NCI-H1694 treated with DMSO at 0.1 percent for 48 hours (cell line): Measurements from ENCODE around the gene ISCU.

ENCODE experiments used
- DNase-seq: peaks from one replicate; lab custom pipeline; 2025; lab: John Stamatoyannopoulos, UW

The ISCU gene

DNA sequence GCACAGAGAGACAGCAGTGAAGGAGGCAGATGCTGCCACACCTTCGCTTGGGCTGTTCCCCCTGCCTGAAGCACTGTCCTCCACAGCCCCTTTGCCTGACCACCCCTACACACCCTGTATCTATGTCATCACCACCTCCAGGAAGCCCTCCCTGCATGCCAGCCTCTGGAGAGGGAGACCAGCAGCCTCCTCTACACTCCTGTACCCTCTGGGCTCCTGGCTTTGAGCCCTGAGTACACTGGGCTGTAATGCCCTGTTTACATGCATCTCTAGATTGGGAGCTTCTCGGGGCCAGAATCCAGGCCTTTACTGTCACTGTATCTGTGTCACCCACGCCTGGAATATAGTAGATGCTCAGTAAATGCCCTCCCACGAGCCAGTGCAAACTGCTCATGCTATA lies 41.3 kb downstream of the ISCU start:
- no peak for DNase-seq

DNA sequence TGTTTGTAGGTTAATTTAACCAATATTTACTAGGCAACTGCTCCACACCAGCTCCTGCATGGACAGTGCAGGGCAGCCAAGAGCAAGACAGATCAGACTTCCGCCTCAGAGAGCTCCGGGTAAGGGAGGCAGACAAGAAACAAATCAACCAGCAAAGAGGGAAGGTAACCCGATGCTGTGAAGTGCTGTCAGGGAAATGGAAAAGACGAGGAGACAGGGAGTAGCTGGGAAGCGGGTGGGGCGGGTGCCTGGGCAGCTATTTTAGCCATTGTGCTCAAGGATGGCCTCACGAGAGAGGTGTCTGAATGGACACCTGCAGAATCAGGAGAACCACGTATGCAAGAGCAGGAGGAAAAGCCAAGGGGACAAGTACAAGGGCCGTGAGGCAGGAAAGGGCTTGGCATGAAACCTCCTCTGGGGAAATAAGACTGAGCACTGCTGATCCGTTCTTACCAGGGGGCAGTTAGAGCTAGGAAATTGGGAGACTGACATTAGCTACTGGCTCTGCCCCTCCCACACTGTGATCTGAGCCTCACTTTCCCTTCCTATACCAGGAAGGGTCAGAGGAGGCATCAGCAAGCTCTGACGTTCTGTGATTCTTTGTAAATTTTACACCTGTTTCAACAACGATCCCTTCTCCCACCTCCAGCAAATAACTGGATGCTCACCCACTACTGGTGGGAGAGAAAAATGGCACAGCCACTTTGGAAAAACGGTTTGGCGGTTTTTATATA lies 42.0 kb downstream of the ISCU start:
- no peak for DNase-seq

DNA sequence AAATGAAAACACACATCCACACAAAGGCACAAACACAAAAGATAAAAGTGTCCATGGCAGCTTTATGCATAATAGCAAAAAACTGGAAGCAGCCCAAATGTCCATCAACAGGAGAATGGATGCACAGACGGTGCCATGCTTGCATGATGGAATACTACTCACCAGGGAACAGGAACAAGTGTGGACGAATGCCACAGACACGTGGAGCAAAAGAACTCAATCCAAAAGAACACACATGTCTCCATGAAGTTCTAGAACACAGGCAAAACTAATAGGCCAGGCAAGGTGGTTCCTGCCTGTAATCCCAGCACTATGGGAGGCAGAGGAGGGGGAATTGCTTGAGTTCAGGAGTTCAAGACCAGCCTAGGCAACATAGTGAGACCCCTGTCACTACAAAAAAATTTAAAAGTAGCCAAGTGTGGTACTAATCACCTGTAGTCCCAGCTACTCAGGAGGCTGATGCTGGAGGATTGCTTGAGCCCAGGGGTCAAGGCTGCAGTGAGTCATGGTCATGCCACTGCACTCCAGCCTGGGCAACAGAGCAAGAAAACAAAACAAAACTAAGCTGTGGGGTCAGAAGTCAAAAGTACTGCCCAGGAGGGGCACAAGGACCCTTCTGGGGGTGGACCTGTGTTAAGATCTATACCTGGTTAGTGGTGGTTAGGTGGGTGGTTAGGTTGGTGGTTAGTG lies 42.7 kb downstream of the ISCU start:
- no peak for DNase-seq

DNA sequence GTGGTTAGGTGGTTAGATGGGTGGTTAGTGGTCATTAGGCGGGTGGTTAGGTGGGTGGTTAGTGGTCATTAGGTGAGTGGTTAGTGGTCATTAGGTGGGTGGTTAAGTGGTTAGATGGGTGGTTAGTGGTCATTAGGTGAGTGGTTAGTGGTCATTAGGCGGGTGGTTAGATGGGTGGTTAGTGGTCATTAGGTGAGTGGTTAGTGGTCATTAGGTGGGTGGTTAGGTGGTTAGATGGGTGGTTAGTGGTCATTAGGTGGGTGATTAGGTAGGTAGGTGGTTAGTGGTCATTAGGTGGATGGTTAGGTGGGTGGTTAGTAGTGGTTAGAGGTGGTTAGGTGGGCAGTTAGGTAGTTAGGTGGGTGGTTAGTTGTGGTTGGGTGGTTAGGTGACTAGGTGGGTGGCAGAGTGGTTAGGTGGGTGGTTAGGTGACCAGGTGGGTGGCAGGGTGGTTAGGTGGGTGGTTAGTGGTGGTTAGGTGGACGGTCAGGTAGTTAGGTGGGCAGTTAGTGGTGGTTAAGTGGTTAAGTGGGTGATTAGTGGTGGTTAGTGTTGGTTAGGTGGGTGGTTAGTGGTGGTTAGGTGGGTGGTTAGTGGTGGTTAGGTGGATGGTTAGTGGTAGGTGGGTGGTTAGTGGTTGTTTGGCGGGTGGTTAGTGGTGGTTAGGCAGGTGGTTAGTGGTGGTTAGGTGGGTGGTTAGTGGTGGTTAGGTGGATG lies 43.5 kb downstream of the ISCU start:
- DNase-seq: no peak

DNA sequence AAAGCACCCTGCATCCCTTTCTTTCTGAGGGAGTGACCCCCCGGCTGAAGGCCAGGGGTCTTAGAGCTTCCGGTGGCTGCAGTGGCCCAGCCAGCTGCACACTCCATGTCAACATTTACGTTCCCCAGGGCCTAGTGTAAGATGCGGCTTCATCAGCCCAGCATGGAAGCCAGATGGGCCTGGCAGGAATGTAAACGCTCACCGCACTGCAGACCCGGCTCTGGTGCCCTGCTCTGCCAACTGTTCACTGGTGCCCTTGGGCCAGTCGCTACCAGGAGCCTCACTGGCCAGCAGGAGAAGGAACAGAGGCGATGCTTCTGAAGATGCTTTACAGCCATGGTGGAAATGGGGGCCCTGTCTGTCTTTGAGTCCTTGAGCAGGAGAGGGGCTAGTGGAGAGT lies 44.1 kb downstream of the ISCU start:
- no peak for DNase-seq

DNA sequence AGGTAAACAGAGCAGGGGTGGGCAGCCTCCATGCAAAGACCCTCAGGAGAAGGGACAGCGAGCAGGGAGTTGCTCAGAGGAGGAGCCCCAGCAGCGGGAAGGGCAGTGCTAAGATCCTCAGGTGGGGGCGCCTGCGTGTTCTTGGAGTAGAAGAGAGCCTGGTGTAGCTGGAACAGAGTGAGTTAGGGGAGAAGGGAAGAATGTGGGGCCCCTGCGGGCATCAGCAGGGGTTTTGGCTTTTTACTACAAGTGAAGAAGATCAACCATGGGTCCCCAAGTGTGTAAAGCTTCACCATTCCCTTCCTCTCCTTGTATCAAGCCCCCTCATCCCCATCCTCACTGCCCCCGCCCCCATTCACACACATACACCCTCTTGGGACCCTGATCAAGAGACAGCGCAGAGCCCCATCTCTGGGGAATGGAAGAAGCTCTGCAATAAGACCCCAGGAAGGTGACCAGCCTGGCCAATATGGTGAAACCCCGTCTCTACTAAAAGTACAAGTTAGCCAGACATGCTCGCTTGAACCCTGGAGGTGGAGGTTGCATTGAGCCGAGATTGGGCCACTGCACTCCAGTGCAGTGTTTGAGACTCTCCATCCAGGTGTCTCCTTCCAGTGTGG lies 45.7 kb downstream of the ISCU start:
- DNase-seq: no peak

DNA sequence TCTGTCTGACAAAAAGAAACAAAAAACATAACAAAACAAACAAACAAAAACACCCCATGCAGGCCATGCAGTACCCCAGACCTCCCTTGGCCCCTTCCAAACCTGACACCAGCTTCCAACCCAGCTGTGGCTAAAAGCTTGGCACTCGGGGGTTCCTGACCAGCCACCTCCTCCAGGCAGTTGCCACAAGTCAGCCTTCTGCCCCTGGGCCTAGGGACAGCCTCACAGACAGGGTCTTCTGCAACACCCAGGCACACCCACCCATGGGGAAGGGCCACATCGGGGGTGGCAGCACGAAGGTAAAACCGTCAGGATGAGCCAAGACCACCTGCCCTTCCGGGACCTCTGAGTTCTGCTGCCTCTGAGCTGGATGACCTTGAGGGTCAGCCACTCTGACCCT lies 46.2 kb downstream of the ISCU start:
- no peak for DNase-seq

DNA sequence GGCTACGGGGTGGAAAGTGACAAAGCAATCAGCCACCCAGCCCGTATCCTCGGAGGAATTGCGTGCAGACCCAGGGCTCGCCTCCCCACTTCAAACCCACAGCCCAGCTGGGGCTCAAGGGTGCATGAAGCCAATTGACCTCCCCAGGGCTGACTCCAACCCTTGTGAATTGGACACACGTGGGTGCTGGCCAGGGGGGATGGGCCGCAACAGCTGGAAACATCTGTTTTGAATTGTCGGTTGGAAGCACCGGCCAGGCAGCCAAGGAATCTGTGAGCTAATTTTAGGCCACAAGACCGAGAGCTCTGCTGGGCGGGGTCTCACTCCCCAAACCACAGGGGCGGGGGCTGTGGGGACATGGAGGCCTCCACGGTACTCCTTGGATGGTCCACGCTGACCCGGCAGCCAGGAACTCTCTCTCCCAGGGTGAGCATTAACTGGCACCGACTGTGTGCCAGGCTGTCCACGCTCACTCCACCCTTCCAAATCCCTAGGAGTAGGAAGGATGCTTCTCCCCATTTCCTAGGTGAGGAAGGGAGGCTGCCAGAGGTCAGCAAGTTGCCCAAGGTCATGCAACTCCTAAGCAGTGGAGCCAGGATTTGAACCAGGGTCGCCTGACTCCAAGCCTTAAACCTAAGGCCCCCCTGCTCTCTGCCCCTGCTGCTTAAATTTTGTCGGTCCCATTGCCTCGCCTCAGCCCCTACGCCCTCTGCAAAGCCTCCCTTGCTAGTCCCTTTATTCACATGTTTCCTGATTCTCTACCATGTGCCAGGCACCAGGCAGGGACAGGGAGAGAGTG lies 47.3 kb downstream of the ISCU start:
- no peak for DNase-seq

DNA sequence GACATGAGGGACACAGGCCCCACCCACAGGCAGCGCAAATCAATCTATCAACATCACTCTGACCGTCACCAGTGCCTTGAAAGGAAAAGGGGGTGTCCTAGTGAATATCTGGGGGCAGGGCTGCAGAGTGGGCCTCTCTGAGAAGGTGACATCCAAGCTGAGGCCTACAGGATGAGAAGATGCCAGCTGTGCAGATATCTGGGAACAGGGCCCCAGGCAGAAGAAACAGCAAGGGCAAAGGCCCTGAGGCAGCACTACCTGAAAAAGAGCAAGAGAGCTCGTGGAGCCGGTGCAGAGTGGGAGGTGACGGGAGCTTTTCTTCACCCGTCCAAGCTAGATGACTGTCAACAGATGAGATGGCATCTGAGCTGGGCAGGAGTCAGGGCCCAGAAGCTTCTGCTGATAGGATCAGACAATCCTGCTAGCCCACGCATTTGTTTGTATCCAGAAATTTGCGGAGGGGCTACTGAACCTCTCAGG lies 48.0 kb downstream of the ISCU start:
- DNase-seq: no peak

DNA sequence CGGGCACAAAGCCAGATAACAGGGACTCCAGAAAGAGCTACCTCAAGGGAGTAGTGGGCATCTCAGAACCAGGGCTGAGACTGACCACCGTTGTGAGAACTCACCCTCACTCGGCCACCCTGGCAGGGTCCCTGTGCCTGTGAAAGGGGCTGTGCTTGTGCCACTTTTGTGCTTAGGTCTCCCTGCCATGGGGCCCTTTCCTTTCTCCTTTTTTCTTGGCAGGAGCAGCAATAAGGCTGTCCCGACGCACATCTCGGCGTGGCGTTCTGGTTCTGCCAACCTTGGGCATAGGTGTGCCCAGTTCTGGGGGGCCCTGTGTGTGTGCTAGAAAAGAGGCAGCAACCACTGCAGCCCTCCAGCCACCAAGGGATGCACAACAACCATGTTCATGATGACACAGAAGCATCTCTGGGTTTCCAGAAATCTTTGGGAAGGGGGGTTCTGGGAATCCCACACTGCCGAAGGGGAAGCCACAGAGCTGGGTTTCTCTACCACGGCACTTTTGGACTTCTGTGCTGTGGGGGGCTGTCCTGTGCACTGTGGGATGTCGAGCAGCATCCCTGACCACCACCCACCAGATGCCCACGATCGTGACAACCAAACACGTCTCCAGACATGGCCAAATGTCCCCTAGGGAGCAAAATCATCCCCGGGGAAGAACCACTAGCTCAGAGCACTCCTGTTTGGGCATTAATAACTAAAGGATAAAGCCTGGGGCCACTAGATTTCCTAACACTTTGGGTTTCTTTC lies 48.6 kb downstream of the ISCU start:
- DNase-seq: no peak

DNA sequence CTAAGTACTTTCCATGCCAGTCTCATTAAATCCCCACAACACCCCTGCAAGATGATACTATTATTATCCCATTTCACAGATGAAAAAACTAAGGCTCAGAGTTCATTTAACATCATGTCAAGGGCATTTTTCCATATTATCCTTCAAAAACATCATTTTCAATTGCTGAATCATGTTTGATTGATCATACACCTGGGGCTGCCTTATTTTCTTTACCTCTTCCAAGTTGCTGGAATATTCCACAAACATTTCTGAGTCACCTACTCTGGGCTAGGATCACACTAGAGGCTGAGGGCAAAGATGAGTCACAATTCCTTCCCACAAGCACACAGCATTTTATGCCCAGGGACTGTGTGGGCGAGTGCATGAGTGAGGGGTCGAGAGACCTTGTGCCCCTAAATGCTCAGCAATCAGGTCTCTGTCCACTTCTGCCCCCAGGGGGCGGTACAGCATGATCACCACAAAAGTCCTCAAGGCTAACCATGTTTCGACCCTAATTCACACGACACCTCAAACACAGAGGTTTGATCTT lies 49.6 kb downstream of the ISCU start:
- no peak for DNase-seq

DNA sequence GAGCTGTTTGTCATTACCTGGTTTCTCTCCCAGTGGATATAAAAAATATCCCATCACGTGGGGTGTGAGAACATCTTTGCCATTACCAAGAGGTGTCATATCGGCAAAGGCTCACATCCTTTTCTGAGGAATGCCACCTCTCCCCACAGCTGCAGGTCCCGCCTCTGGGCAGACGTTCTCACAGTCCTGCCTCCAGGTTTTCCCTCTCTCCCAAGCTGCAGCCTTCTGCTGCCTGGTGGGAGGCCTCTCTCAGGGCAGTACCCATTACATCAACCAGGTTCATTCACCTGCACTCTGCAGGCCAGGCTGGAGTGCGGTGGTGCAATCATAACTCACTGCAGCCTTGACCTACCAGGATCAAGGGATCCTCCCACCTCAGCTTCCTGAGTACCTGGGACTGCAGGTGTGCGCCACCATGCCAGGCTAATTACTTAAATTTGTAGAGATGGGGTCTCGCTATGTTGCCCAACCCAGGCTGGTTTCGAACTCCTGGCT lies 50.4 kb downstream of the ISCU start:
- no peak for DNase-seq

DNA sequence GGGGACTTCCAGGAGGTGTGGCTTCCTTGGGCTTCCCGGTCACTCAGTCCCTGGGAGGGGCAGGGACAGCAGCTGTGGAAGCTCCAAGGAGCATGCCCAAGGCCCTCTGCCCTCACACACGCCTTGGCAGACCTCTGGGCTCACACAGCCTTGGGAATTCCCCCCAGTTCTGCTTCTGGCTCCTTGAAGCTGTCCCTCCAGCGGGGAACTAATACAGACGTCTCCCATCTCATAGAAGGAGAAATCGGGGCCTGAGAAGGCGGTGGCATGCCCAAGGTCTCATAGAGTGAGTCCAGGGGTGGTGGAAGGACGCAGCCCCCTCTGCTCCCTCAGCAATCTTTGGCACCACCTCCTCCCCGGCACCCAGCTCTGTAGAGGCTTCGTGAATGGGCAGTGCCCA lies 51.2 kb downstream of the ISCU start:
- DNase-seq: no peak

DNA sequence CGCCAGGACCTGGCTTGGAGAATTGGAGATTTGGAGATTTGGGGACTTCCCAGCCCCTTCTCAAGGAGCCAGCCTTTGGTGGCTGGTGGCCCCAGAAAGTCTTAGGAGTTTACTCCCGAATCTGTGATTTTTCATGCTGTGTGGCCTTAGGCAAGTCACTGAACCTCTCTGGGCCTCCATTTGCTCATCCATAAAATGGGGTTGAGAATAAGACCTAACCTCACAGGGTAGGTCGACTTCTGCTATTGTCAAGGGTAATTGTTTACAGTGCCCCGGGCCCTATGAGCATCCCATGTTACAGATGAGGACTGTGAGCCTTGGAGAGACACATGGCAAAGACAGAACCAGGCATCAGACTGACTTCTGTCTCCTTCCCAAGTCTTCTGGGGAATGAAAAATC lies 51.6 kb downstream of the ISCU start:
- no peak for DNase-seq

DNA sequence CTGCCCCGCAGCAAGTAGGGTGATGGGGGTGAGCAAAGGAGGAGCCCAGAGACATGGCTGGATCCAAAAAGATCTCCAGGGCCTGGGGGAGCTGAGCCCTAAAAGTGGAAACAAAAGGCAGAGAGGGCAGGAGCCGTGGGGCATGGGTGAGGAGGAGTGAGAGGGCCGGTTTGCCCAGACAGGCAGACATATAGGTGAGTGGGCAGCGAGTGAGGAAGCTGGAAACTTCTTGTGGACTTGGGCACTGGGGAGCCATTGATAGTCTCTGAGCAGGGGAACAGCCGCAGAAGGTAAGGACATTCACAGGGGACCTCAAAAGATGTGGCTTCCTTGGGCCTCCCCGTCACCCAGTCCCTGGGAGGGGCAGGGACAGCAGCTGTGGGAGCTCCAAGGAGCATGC lies 52.2 kb downstream of the ISCU start:
- no peak for DNase-seq

DNA sequence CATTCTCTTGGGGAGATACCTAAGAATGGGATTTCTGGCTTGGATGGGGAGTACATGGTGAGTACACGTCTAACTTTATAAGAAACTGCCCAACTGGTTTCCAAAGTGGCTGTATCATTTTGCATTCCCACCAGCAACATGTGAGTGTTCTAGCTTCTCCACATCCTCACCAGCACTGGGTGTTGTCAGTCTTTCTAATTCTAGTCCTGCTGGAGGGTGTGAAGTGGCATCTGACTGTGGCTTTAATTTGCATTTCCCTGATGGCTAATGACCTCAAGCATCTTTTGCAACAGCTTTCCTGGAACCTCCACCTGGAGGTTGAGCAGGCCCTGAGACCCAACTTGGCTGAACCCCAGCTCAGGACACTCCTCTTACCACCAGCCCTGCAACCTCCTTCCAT lies 53.5 kb downstream of the ISCU start:
- DNase-seq: no peak

DNA sequence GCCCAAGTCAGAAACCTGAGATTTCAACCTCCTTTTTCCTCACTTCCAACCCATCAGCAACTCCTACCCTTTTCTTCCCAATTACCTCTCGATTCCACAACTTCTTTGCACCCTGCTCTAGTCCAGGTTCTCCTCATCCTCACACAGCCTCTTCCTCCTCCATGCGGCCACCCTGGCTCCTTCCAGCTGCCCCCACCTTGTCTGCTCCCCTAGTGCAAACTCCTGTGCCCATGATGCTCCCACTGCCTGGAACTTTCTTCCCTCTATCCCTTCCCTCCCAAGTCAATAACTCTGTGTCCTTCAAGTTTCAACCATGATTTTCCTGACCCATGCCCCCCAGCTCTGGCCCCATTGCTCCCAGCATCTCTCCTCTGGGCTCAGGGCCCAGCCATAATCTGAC lies 54.0 kb downstream of the ISCU start:
- DNase-seq: no peak

DNA sequence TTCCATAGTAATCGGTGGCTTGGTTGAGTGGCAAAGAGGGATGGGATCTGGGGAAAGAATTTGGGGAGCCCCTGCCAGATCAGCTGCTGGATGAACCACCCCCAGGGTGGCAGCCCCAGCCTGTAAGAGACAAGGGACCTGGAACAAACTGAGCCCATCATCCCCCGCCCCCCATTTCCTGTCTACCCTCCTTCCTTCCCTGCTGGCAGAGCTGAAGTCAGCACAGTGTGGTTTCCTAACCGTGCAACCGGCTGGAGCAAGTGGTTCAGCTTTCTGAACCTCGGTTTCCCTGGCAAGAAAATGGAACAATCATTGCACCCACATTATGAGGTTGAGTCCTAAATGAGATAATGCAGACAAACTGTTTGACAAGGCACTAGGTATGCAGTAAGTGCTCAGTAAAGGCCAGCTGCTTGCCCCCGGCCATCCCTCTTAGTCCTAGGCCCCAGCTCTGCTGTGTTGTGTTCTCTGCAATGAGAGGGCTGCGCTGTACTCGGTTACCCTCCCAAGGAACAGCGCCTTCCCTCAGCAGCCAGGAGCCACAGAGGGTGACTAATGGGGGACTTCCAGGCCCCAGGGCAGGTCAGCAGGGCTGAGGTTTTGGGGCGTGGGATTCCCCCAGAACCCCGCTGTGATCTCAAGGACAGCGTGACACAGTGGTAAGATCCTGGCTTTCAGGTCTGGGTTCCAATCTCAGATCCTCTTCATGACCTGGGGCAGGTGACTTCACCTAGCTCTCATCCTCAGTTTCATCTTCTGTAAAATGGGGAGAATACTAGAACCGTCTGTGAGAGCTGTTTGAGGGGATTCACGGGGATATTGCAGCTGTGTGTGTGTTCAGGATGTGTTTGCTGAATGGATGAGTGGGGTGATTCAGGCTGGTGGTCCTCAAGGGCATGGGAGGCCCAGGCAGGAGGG lies 54.8 kb downstream of the ISCU start:
- DNase-seq: no peak
